Measurements from ENCODE around the gene MCHR2. TPM values are rescaled to one million over a fixed set of nuclear protein-coding genes. Genes with fewer than 3 reads are reported as not detected.

Gene MCHR2
- total RNA-seq, 1 donor from 2014 or later: not detected

DNA sequence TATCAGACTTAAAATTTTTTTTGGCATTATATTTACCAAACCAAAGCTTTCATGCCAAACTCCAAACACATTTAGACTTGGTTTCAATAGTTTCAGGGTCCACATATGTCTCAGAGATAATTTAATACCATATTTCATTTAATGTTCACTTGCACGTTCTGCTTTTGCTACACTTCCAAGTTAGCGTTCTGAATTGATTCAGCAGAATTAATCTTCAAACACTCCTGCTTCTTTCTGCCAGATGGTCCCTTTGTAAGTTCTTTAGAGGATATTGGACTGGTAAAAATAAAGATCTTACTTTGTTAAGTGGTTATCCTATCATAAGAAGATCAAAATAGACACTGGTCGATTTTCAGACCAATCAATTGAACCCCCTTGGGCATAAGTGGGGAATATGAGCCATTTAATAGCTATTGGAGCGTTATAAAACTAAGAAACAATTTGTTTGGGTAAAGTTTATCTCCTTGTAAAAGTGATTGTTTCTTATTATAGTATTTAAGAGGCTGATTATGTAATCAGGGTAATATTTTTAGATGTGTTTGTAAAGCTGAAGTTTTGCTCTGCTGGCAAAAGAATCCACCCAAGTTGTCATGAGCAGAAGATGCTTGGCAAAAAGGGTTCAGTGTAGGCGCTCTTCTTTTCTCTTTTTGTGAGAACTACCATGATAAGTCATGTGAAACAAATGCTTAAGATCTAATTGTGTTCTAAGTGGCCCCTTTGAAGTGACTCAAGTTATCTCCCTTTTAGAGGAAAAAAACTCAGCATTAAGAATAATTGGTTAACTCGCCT is 92.2 kb downstream of the MCHR2 start:
- Mint-ChIP-seq H3K27me3 (ENCODE audit: low read depth) (peaks cover 16% of the 10 kb centered on the region), H3K4me3 (no peak overlapping the region), H3K4me1 (no peaks in the 10 kb centered on the region), H3K36me3 (no peaks in the 10 kb centered on the region), H3K9me3 (no peaks in the 10 kb centered on the region), H3K27ac (no peak overlapping the region)
- DNase-seq (ENCODE audit: low spot score in 2 of 2, unreplicated experiment in 2 of 2): no peak
- no peak for TF ChIP-seq CTCF (IDR thresholded peaks at IDR 0.05; ENCODE audit: unreplicated experiment)

- peaks cover 4% of the 10 kb centered on the region for H3K4me1 Mint-ChIP-seq
- no peak for TF ChIP-seq CTCF (IDR thresholded peaks at IDR 0.05; ENCODE audit: unreplicated experiment)
- H3K36me3 Mint-ChIP-seq: no peaks in the 10 kb centered on the region
- H3K9me3 Mint-ChIP-seq: no peaks in the 10 kb centered on the region
- H3K27me3 Mint-ChIP-seq (ENCODE audit: low read depth): peaks cover 18% of the 10 kb centered on the region
- DNase-seq (ENCODE audit: low spot score in 2 of 2, unreplicated experiment in 2 of 2): no peak
- H3K4me3 Mint-ChIP-seq: no peak overlapping the region
- H3K27ac Mint-ChIP-seq: no peak overlapping the region
These were observed 99.2 kb downstream of the MCHR2 start for GRCh38 chr6:99894815-99895214.

DNA sequence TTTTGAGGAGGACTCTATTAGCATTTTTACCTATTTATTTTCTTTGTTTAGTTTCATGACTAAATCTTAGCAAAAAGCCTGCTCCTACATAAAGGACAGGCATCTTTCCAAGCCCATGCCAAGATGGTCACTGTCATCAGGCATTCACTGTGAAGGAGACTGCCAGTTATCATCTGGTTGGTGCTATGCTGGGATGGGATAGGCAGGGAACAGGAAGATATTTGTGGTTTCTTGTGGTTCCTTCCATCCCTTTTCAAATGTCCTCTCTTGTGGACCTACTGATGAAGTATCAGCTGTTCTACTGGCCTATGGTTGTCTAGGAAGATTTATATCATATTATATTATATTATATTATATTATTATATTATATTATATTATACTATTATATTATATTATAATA is 107.0 kb downstream of the MCHR2 start:
- H3K4me3 Mint-ChIP-seq: no peak overlapping the region
- H3K27ac Mint-ChIP-seq: no peak overlapping the region

DNA sequence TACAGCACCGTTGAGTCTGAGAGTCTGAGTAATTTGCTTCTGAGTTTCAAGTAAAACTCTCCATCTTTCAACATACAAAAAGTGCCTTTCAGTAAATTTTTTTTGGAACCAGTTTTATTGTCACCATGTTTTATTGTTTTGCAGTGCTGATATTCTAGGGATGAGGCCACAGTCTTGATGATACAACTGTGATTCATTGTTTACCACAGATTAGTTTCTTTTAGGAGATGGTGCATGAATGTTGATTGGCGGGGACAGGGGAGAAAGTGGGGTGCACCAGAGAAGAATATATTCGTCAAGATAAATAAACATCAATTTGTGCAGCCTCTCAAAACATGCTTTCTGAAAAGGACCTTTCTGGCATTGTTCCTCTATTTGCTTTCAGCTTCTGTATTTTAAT is 109.0 kb downstream of the MCHR2 start:
- H3K4me1 Mint-ChIP-seq: peaks cover 2% of the 10 kb centered on the region
- peaks cover 22% of the 10 kb centered on the region for H3K27me3 Mint-ChIP-seq (ENCODE audit: low read depth)
- no peak for TF ChIP-seq CTCF (IDR thresholded peaks at IDR 0.05; ENCODE audit: unreplicated experiment)
- no peaks in the 10 kb centered on the region for H3K9me3 Mint-ChIP-seq
- no peaks in the 10 kb centered on the region for H3K36me3 Mint-ChIP-seq
- H3K4me3 Mint-ChIP-seq: no peak overlapping the region
- DNase-seq (ENCODE audit: low spot score in 2 of 2, unreplicated experiment in 2 of 2): no peak
- no peak overlapping the region for H3K27ac Mint-ChIP-seq

More for the DNA sequence above, 107.0 kb downstream of the MCHR2 start:
- no peak for DNase-seq (ENCODE audit: low spot score in 2 of 2, unreplicated experiment in 2 of 2)
- no peaks in the 10 kb centered on the region for H3K9me3 Mint-ChIP-seq
- no peak for TF ChIP-seq CTCF (IDR thresholded peaks at IDR 0.05; ENCODE audit: unreplicated experiment)
- no peaks in the 10 kb centered on the region for H3K36me3 Mint-ChIP-seq
- peaks cover 24% of the 10 kb centered on the region for H3K27me3 Mint-ChIP-seq (ENCODE audit: low read depth)
- peaks cover 2% of the 10 kb centered on the region for H3K4me1 Mint-ChIP-seq

- peaks cover 2% of the 10 kb centered on the region for H3K4me1 Mint-ChIP-seq
- no peak for DNase-seq (ENCODE audit: low spot score in 2 of 2, unreplicated experiment in 2 of 2)
These were observed 111.8 kb downstream of the MCHR2 start for GRCh38 chr6:99882128-99882702.

More at GRCh38 chr6:99882128-99882702, 111.8 kb downstream of the MCHR2 start:
- no peak overlapping the region for H3K4me3 Mint-ChIP-seq
- no peaks in the 10 kb centered on the region for H3K9me3 Mint-ChIP-seq
- H3K27me3 Mint-ChIP-seq (ENCODE audit: low read depth): peaks cover 23% of the 10 kb centered on the region
- H3K36me3 Mint-ChIP-seq: no peaks in the 10 kb centered on the region
- H3K27ac Mint-ChIP-seq: no peak overlapping the region
- no peak for TF ChIP-seq CTCF (IDR thresholded peaks at IDR 0.05; ENCODE audit: unreplicated experiment)
